Glutamatergic neuron (in vitro differentiated cells): ENCODE measurements around the gene RTN4RL2. TPM values are rescaled to one million over a fixed set of nuclear protein-coding genes. Genes with fewer than 3 reads are reported as not detected.
"Not testable (repeated sequence)": the region's sequence is repeated elsewhere in the genome, so short reads cannot be mapped to it uniquely, and the experiment has no call there.

Source experiments
- DNase-seq: peaks from one replicate; pipeline ENCODE4 v3.0.0; 2022
- H3K27ac Mint-ChIP-seq: one replicate; pipeline ENCODE4 v1.8.0; 2020; ENCODE audit warnings: mild to moderate bottlenecking, mixed read lengths, inconsistent platforms; ENCODE audit not compliant: unreplicated experiment
- H3K27me3 Mint-ChIP-seq: one replicate; pipeline ENCODE4 v1.8.0; 2020; ENCODE audit warnings: mild to moderate bottlenecking, moderate library complexity, mixed read lengths, inconsistent platforms; ENCODE audit not compliant: unreplicated experiment
- H3K36me3 Mint-ChIP-seq: one replicate; pipeline ENCODE4 v1.8.0; 2020; ENCODE audit warnings: mild to moderate bottlenecking, mixed read lengths, inconsistent platforms; ENCODE audit not compliant: unreplicated experiment
- H3K4me1 Mint-ChIP-seq: one replicate; pipeline ENCODE4 v1.8.0; 2020; ENCODE audit warnings: mild to moderate bottlenecking, low read depth, mixed read lengths, inconsistent platforms; ENCODE audit not compliant: unreplicated experiment
- H3K4me3 Mint-ChIP-seq: one replicate; pipeline ENCODE4 v1.8.0; 2020; ENCODE audit warnings: mild to moderate bottlenecking, mixed read lengths, inconsistent platforms; ENCODE audit not compliant: unreplicated experiment
- H3K9me3 Mint-ChIP-seq: one replicate; pipeline ENCODE4 v1.8.0; 2020; ENCODE audit warnings: mild to moderate bottlenecking, moderate library complexity, mixed read lengths, inconsistent platforms; ENCODE audit not compliant: unreplicated experiment
- CTCF ChIP-seq: fragments of 200-600 bp; sonication (generic); IDR thresholded peaks from one replicate; pipeline ENCODE4 v1.5.0; 2021; ENCODE audit not compliant: partially characterized antibody, unreplicated experiment
- total RNA-seq: library from RNA; stranded (reverse); fragmentation: NEBNext Ultra II Directional; extraction: Animal tissue kit (Norgen Biotek cat#: 25700); gene quantifications from one replicate; pipeline ENCODE4 v1.2.1, GENCODE V29; 2021; ENCODE audit not compliant: unreplicated experiment

Gene RTN4RL2
- total RNA-seq, 1 donor from 2014 or later, result 119 TPM

GRCh38 chr11:57438345-57439285 lies 21.7 kb upstream of the RTN4RL2 start:
- TF ChIP-seq CTCF, result no peak
- Mint-ChIP-seq H3K27me3 (no peaks in the 10 kb centered on the region), H3K36me3 (no peaks in the 10 kb centered on the region), H3K4me1 (peaks cover 15% of the 10 kb centered on the region), H3K4me3 (no peak overlapping the region), H3K27ac (no peak overlapping the region), H3K9me3 (peaks cover 1% of the 10 kb centered on the region)
- no peak for DNase-seq

GRCh38 chr11:57439786-57440185 lies 20.5 kb upstream of the RTN4RL2 start:
- H3K4me1 Mint-ChIP-seq, result peaks cover 5% of the 10 kb centered on the region
- H3K27ac Mint-ChIP-seq, result no peak overlapping the region
- no peaks in the 10 kb centered on the region for H3K27me3 Mint-ChIP-seq
- H3K36me3 Mint-ChIP-seq, result no peaks in the 10 kb centered on the region
- H3K9me3 Mint-ChIP-seq, result peaks cover 1% of the 10 kb centered on the region
- no peak overlapping the region for H3K4me3 Mint-ChIP-seq
- TF ChIP-seq CTCF, result no peak
- no peak for DNase-seq

- Mint-ChIP-seq H3K27me3 (no peaks in the 10 kb centered on the region), H3K36me3 (no peaks in the 10 kb centered on the region), H3K4me1 (no peaks in the 10 kb centered on the region), H3K9me3 (peaks cover 1% of the 10 kb centered on the region), H3K27ac (peak overlapping the region; percentile 31), H3K4me3 (no peak overlapping the region)
- no peak for DNase-seq
- no peak for TF ChIP-seq CTCF
Measured at GRCh38 chr11:57440744-57441414, 19.4 kb upstream of the RTN4RL2 start.

GRCh38 chr11:57444362-57445121 lies 15.8 kb upstream of the RTN4RL2 start:
- Mint-ChIP-seq H3K36me3 (no peaks in the 10 kb centered on the region), H3K9me3 (peaks cover 6% of the 10 kb centered on the region), H3K27me3 (no peaks in the 10 kb centered on the region), H3K4me1 (no peaks in the 10 kb centered on the region), H3K4me3 (no peak overlapping the region), H3K27ac (no peak overlapping the region)
- TF ChIP-seq CTCF, result no peak
- no peak for DNase-seq

GRCh38 chr11:57445122-57445394 lies 15.3 kb upstream of the RTN4RL2 start:
- H3K36me3 Mint-ChIP-seq, DNase-seq, H3K4me1 Mint-ChIP-seq: not testable (repeated sequence)

More at GRCh38 chr11:57445122-57445394, 15.3 kb upstream of the RTN4RL2 start:
- not testable (repeated sequence) for H3K4me3 Mint-ChIP-seq, H3K27me3 Mint-ChIP-seq, H3K27ac Mint-ChIP-seq, H3K9me3 Mint-ChIP-seq
